H1 (cell line): Measurements from ENCODE around the gene HOXD10. TPM values are rescaled to one million over a fixed set of nuclear protein-coding genes. Genes with fewer than 3 reads are reported as not detected.

Source experiments
- CTCF ChIA-PET: fragments of 300-600 bp; sonication (Branson Sonifier 250); formaldehyde crosslinking; loops from one replicate; lab custom pipeline; 2021; ENCODE audit not compliant: partially characterized antibody; lab: Charles Lee
- POLR2A ChIA-PET: fragments of 300-600 bp; sonication (Branson Sonifier 250); formaldehyde crosslinking; loops from one replicate; lab custom pipeline; 2021; ENCODE audit warnings: inconsistent platforms; ENCODE audit not compliant: partially characterized antibody; lab: Charles Lee
- DNase-seq, 2 experiments: peaks; one replicate each; pipeline versions ENCODE4 v3.0.0 to v3.0.0-alpha.2; 2010 to 2022; ENCODE audit warnings: low spot score in 2 of 2, low read depth in 1 of 2, mixed read lengths in 1 of 2
- FAIRE-seq: peaks from 2 replicates; lab custom pipeline; 2011; peaks lifted over from hg19 to GRCh38; lab: Jason Lieb, UNC
- H2AFZ ChIP-seq: 2 replicates; pipeline ENCODE4 v1.8.1; 2012; ENCODE audit warnings: low read length, inconsistent platforms
- H2AK5ac ChIP-seq: 2 replicates; pipeline ENCODE4 v1.6.1; 2013; ENCODE audit warnings: low read depth, low read length
- H2BK120ac ChIP-seq: replicated peaks from 2 replicates; pipeline ENCODE3; 2013; ENCODE audit warnings: low read depth, low read length, inconsistent platforms
- H2BK12ac ChIP-seq: 2 replicates; pipeline ENCODE4 v1.6.1; 2013; ENCODE audit warnings: low read depth, low read length
- H2BK15ac ChIP-seq: 2 replicates; pipeline ENCODE4 v1.6.1; 2013; ENCODE audit warnings: low read length
- H2BK20ac ChIP-seq: 2 replicates; pipeline ENCODE4 v1.6.1; 2013; ENCODE audit warnings: low read length
- H2BK5ac ChIP-seq: 2 replicates; pipeline ENCODE4 v1.6.1; 2013; ENCODE audit warnings: low read depth, low read length
- H3K14ac ChIP-seq: 2 replicates; pipeline ENCODE4 v1.6.1; 2013; ENCODE audit warnings: inconsistent platforms; ENCODE audit not compliant: insufficient read length
- H3K18ac ChIP-seq: 2 replicates; pipeline ENCODE4 v1.6.1; 2013; ENCODE audit warnings: low read length; ENCODE audit errors: extremely low read depth
- H3K23ac ChIP-seq: 2 replicates; pipeline ENCODE4 v1.6.1; 2013; ENCODE audit warnings: inconsistent platforms; ENCODE audit not compliant: insufficient read length
- H3K23me2 ChIP-seq: 2 replicates; pipeline ENCODE4 v1.6.1; 2013; ENCODE audit warnings: low read depth, low read length
- H3K27ac ChIP-seq: 2 replicates; pipeline ENCODE4 v1.6.1; 2011; ENCODE audit warnings: low read depth, low read length, inconsistent platforms
- H3K27me3 ChIP-seq, 4 experiments: replicated peaks in 1 of 4; 1 replicate in 1 of 4; 2 replicates in 3 of 4; pipeline versions ENCODE4 v1.6.1 to v1.8.1; 2011 to 2013; ENCODE audit warnings: low read length in 3 of 4, mild to moderate bottlenecking in 3 of 4, inconsistent platforms in 2 of 4, mixed read lengths in 2 of 4, moderate library complexity in 1 of 4; ENCODE audit not compliant: control insufficient read depth in 3 of 4, insufficient read depth in 3 of 4; ENCODE audit errors: extremely low read depth in 1 of 4
- H3K36me3 ChIP-seq, 4 experiments: 2 replicates each; pipeline versions ENCODE4 v1.6.1 to v1.8.1; 2011 to 2013; ENCODE audit warnings: mild to moderate bottlenecking in 4 of 4, low read length in 3 of 4, moderate library complexity in 2 of 4, control low read depth in 1 of 4, inconsistent platforms in 1 of 4; ENCODE audit not compliant: insufficient read depth in 4 of 4, control insufficient read depth in 2 of 4
- H3K4ac ChIP-seq: replicated peaks from 2 replicates; pipeline ENCODE3; 2013; ENCODE audit warnings: low read length, low read depth, mixed read lengths, inconsistent platforms; ENCODE audit not compliant: insufficient read length
- H3K4me1 ChIP-seq, 4 experiments: replicated peaks in 1 of 4; 1 replicate in 1 of 4; 2 replicates in 3 of 4; pipeline versions ENCODE4 v1.6.1 to v1.8.1; 2011 to 2013; ENCODE audit warnings: low read length in 3 of 4, inconsistent platforms in 2 of 4, mixed read lengths in 1 of 4; ENCODE audit not compliant: insufficient read depth in 4 of 4, control insufficient read depth in 3 of 4
- H3K4me2 ChIP-seq, 2 experiments: 2 replicates each; pipeline versions ENCODE4 v1.6.1 to v1.8.1; 2011 to 2013; ENCODE audit warnings: low read depth in 2 of 2, low read length in 2 of 2, control low read depth in 1 of 2, inconsistent platforms in 1 of 2, mild to moderate bottlenecking in 1 of 2; ENCODE audit not compliant: insufficient read depth in 1 of 2
- H3K4me3 ChIP-seq, 4 experiments: fragments of 200-600, 300-600 bp in 1 of 4; sonication (generic), shearing (Covaris generic), sonication (Bioruptor Twin) in 1 of 4; 2 replicates each; pipeline versions ENCODE4 v1.5.1 to v1.8.1; 2011 to 2016; ENCODE audit warnings: low read length in 4 of 4, low read depth in 3 of 4, control low read depth in 2 of 4, inconsistent platforms in 2 of 4, mild to moderate bottlenecking in 2 of 4, mixed read lengths in 1 of 4, moderate library complexity in 1 of 4; ENCODE audit not compliant: insufficient read depth in 2 of 4; ENCODE audit errors: extremely low read depth in 1 of 4
- H3K56ac ChIP-seq: replicated peaks from 2 replicates; pipeline ENCODE3; 2013; ENCODE audit warnings: low read depth, mild to moderate bottlenecking, mixed read lengths, low read length, inconsistent platforms; ENCODE audit not compliant: insufficient read length
- H3K79me1 ChIP-seq: 2 replicates; pipeline ENCODE4 v1.6.1; 2013; ENCODE audit warnings: low read depth, low read length, control low read depth
- H3K79me2 ChIP-seq, 2 experiments: 2 replicates each; pipeline versions ENCODE4 v1.6.1 to v1.8.1; 2012 to 2013; ENCODE audit warnings: low read length in 2 of 2, mild to moderate bottlenecking in 2 of 2, inconsistent platforms in 1 of 2; ENCODE audit not compliant: insufficient read depth in 2 of 2, control insufficient read depth in 1 of 2
- H3K9ac ChIP-seq, 4 experiments: replicated peaks in 1 of 4; 1 replicate in 1 of 4; 2 replicates in 3 of 4; pipeline versions ENCODE4 v1.6.1 to v1.8.1; 2011 to 2013; ENCODE audit warnings: low read depth in 3 of 4, low read length in 3 of 4, control low read depth in 2 of 4, mild to moderate bottlenecking in 2 of 4, moderate library complexity in 2 of 4, inconsistent platforms in 1 of 4; ENCODE audit errors: extremely low read depth in 1 of 4
- H3K9me3 ChIP-seq, 2 experiments: 2 replicates each; pipeline versions ENCODE4 v1.6.1 to v1.8.1; 2012 to 2013; ENCODE audit warnings: mild to moderate bottlenecking in 2 of 2, moderate library complexity in 2 of 2, control low read depth in 1 of 2, inconsistent platforms in 1 of 2, low read depth in 1 of 2, low read length in 1 of 2, mixed read lengths in 1 of 2; ENCODE audit not compliant: insufficient read depth in 2 of 2
- H4K20me1 ChIP-seq, 2 experiments: replicated peaks in 1 of 2; 2 replicates each; pipeline versions ENCODE3 to v1.8.1; 2011 to 2013; ENCODE audit warnings: inconsistent platforms in 2 of 2, low read length in 2 of 2, mild to moderate bottlenecking in 1 of 2; ENCODE audit not compliant: insufficient read depth in 2 of 2, control insufficient read depth in 1 of 2
- H4K5ac ChIP-seq: 2 replicates; pipeline ENCODE4 v1.6.1; 2013; ENCODE audit warnings: low read length, low read depth, mixed read lengths, inconsistent platforms; ENCODE audit not compliant: insufficient read length
- H4K8ac ChIP-seq: 2 replicates; pipeline ENCODE4 v1.8.0; 2013; ENCODE audit warnings: mild to moderate bottlenecking, moderate library complexity, low read length, inconsistent platforms; ENCODE audit not compliant: insufficient read depth; ENCODE audit errors: extremely low read depth
- H4K91ac ChIP-seq: replicated peaks from 2 replicates; pipeline ENCODE3; 2013; ENCODE audit warnings: low read length, mixed read lengths, inconsistent platforms; ENCODE audit not compliant: insufficient read length
- CREB1 ChIP-seq: IDR thresholded peaks from 2 replicates; pipeline ENCODE4 v1.6.1; 2012; ENCODE audit warnings: inconsistent platforms
- GABPA ChIP-seq: IDR thresholded peaks from 2 replicates; pipeline ENCODE4 v1.6.1; 2011; ENCODE audit warnings: mild to moderate bottlenecking, low read length, moderate library complexity, borderline replicate concordance; ENCODE audit not compliant: insufficient read depth
- NANOG ChIP-seq: IDR thresholded peaks from 2 replicates; pipeline ENCODE4 v1.6.1; 2011; ENCODE audit warnings: low read length, low read depth, mild to moderate bottlenecking, inconsistent platforms; ENCODE audit not compliant: insufficient read depth, poor library complexity, severe bottlenecking
- POLR2A ChIP-seq, 2 experiments: IDR thresholded peaks; 1 replicate in 1 of 2; 2 replicates in 1 of 2; pipeline ENCODE4 v1.6.1; 2011; ENCODE audit warnings: low read depth in 2 of 2, low read length in 2 of 2, mild to moderate bottlenecking in 2 of 2; ENCODE audit errors: control extremely low read depth in 1 of 2
- POLR2AphosphoS5 ChIP-seq: IDR thresholded peaks from 2 replicates; pipeline ENCODE4 v1.6.1; 2011; ENCODE audit warnings: low read depth, low read length
- WGBS, 2 experiments: shearing (Covaris generic) in 1 of 2; methylation state at CpG; one replicate each; pipeline versions ENCODE4 v1.1.6 to v1.1.7; 2013 to 2015; ENCODE audit warnings: low lambda C conversion rate in 2 of 2, mixed read lengths in 2 of 2, inconsistent platforms in 1 of 2, low coverage in 1 of 2, missing lambda C conversion rate in 1 of 2; ENCODE audit not compliant: insufficient replicate concordance in 2 of 2, insufficient coverage in 1 of 2, insufficient read length in 1 of 2; ENCODE audit errors: extremely low coverage in 1 of 2, missing lambda C conversion rate in 1 of 2; 5-methylcytosine and 5-hydroxymethylcytosine counted together
- polyA plus RNA-seq, 7 experiments: library from polyadenylated mRNA; depleted of rRNA in 3 of 7; stranded (reverse) in 5 of 7; unstranded in 2 of 7; fragments of >200 nt in 5 of 7; fragments of 200-250 nt in 2 of 7; gene quantifications; 1 replicate in 5 of 7; 2 replicates in 1 of 7; 4 replicates in 1 of 7; pipeline versions ENCODE4 v1.2.1 to v1.2.3, GENCODE V29; 2011 to 2013; ENCODE audit warnings: missing spikeins in 2 of 7, mixed read lengths in 2 of 7
- total RNA-seq: library from RNA; stranded (reverse); fragmentation: NEBNext Ultra II Directional; extraction: Animal tissue kit (Norgen Biotek cat#: 25700); gene quantifications from 2 replicates; pipeline ENCODE4 v1.2.1, GENCODE V29; 2021
- TF ChIP-seq, protein P1 (sequence below), 3 experiments: IDR thresholded peaks; 1 replicate in 2 of 3; 2 replicates in 1 of 3; pipeline versions ENCODE4 v1.5.1 to v1.6.1; 2011; ENCODE audit warnings: low read length in 3 of 3, mild to moderate bottlenecking in 3 of 3, inconsistent platforms in 2 of 3, low read depth in 1 of 3, moderate library complexity in 1 of 3; ENCODE audit not compliant: insufficient read depth in 1 of 3; ENCODE audit errors: control extremely low read depth in 1 of 3

HOXD10 gene
- total and polyA plus RNA-seq, 2 of the 8 experiments (the other 6 are each of a cell fraction or from before 2014, with no cell fraction given), result not detected

DNA sequence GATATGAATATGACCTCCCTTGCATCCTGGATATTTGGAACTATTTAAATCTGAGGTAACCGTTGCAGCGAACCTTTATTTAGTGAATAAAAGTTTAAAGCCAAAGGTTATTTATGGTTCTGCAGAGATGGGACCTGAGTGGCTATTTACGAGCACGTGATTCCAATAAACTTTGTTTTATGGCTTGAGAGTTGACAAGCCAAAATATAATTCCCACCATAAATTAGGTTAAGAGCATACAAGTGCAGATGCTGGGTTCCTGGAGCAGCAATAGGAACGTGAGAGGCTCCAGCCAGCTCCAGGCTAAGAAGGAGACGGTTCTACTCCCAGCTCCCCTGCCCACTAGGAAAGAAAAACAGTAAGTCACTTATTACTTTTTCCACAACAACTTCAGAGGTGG, 29.5 kb downstream of the HOXD10 start:
- no peak overlapping the region for H2AK5ac ChIP-seq
- H3K18ac ChIP-seq, result no peak overlapping the region
- no peak overlapping the region for H2BK5ac ChIP-seq
- no peaks in the 10 kb centered on the region; a peak in 1 of 4 replicates for H3K9me3 ChIP-seq
- no peak overlapping the region for H4K8ac ChIP-seq
- H3K23ac ChIP-seq, result no peak overlapping the region
- H4K5ac ChIP-seq, result no peak overlapping the region
- DNase-seq, result no peak
- no peak overlapping the region for H3K4me2 ChIP-seq
- H2BK20ac ChIP-seq, result no peak overlapping the region
- H3K79me2 ChIP-seq, result no peaks in the 10 kb centered on the region
- FAIRE-seq, result no peak
- peaks cover 0 to 6% (median 1%) of the 10 kb centered on the region in 4 experiments; a peak in 3 of 7 replicates for H3K4me1 ChIP-seq
- H3K27me3 ChIP-seq, result peaks cover 93 to 100% (median 99%) of the 10 kb centered on the region in 4 experiments
- H3K23me2 ChIP-seq, result peaks cover 2% of the 10 kb centered on the region; the same call in 1 of the 2 replicates
- H4K20me1 ChIP-seq, result peaks cover 17 to 24% of the 10 kb centered on the region in 2 experiments
- no peak overlapping the region for H3K4ac ChIP-seq
- no peak overlapping the region for H3K9ac ChIP-seq
- H3K27ac ChIP-seq, result no peak overlapping the region
- no peak overlapping the region for H2BK120ac ChIP-seq
- H3K79me1 ChIP-seq, result no peaks in the 10 kb centered on the region
- H3K36me3 ChIP-seq, result peaks cover 0 to 6% (median 0%) of the 10 kb centered on the region in 4 experiments; a peak in 1 of 8 replicates
- no peak overlapping the region for H2BK15ac ChIP-seq
- no peak overlapping the region for H2BK12ac ChIP-seq
- H2AFZ ChIP-seq, result no peak overlapping the region
- H3K14ac ChIP-seq, result no peak overlapping the region
- H3K4me3 ChIP-seq, result no peak overlapping the region
- ChIA-PET POLR2A (interaction anchor here (0.6 kb wide), 1 partner anchor 44 kb away, joined by 3 read pairs; no protein-coding TSS in a partner anchor), CTCF (interaction anchor here (0.7 to 10.0 kb wide), 7 partner anchors 9 to 493 kb away, joined by 3 to 119 read pairs (median 6); no protein-coding TSS in a partner anchor)
- no peak overlapping the region for H4K91ac ChIP-seq
- WGBS, 2 experiments, result 57% methylated on average over 6 of the region's 6 CpGs; no CpG with 5 or more reads in 1 of the 2 experiments
- no peak overlapping the region for H3K56ac ChIP-seq
- TF ChIP-seq POLR2AphosphoS5 (no peak), NANOG (no peak), CREB1 (no peak), GABPA (no peak), POLR2A (IDR thresholded peaks at IDR 0.05; ENCODE audit: control extremely low read depth in 1 of 2, low read depth in 2 of 2, low read length in 2 of 2) (no peak)
- TF ChIP-seq, protein P1, sequence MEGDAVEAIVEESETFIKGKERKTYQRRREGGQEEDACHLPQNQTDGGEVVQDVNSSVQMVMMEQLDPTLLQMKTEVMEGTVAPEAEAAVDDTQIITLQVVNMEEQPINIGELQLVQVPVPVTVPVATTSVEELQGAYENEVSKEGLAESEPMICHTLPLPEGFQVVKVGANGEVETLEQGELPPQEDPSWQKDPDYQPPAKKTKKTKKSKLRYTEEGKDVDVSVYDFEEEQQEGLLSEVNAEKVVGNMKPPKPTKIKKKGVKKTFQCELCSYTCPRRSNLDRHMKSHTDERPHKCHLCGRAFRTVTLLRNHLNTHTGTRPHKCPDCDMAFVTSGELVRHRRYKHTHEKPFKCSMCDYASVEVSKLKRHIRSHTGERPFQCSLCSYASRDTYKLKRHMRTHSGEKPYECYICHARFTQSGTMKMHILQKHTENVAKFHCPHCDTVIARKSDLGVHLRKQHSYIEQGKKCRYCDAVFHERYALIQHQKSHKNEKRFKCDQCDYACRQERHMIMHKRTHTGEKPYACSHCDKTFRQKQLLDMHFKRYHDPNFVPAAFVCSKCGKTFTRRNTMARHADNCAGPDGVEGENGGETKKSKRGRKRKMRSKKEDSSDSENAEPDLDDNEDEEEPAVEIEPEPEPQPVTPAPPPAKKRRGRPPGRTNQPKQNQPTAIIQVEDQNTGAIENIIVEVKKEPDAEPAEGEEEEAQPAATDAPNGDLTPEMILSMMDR (IDR thresholded peaks at IDR 0.05; ENCODE audit: control extremely low read depth in 1 of 3, insufficient read depth in 1 of 3, low read depth in 1 of 3, low read length in 3 of 3), result no peak
